Aorta (tissue), 5 donors: Measurements from ENCODE around the gene EDIL3. TPM values are rescaled to one million over a fixed set of nuclear protein-coding genes. Genes with fewer than 3 reads are reported as not detected.
"Not testable (repeated sequence)": the region's sequence is repeated elsewhere in the genome, so short reads cannot be mapped to it uniquely, and the experiment has no call there.

Source experiments
- ATAC-seq: fragments of 200-7000 bp; cut with Tn5 transposase; one replicate; pipeline ENCODE4 v1.9.1; 2022; ENCODE audit warnings: moderate library complexity; ENCODE audit not compliant: low FRiP score
- DNase-seq, 2 donors: peaks; one replicate each; pipeline ENCODE4 v3.0.0-alpha.2; 2020
- H3K27ac ChIP-seq, 2 donors: one replicate each; pipeline ENCODE4 v1.5.1; 2013; ENCODE audit warnings: low read length in 2 of 2, mild to moderate bottlenecking in 2 of 2, moderate library complexity in 2 of 2, control low read depth in 1 of 2, inconsistent platforms in 1 of 2, low read depth in 1 of 2
- H3K27me3 ChIP-seq, 2 donors: one replicate each; pipeline ENCODE4 v1.6.1; 2013; ENCODE audit warnings: control low read depth in 1 of 2, low read length in 1 of 2, mild to moderate bottlenecking in 1 of 2, moderate library complexity in 1 of 2; ENCODE audit not compliant: insufficient read depth in 2 of 2, control insufficient read depth in 1 of 2
- H3K36me3 ChIP-seq, 2 donors: one replicate each; pipeline ENCODE4 v1.6.1; 2013; ENCODE audit warnings: control low read depth in 1 of 2, low read length in 1 of 2, mild to moderate bottlenecking in 1 of 2; ENCODE audit not compliant: insufficient read depth in 2 of 2, control insufficient read depth in 1 of 2
- H3K4me1 ChIP-seq, 2 donors: one replicate each; pipeline ENCODE4 v1.6.1; 2013; ENCODE audit warnings: low read length in 2 of 2, control low read depth in 1 of 2, mild to moderate bottlenecking in 1 of 2, moderate library complexity in 1 of 2; ENCODE audit not compliant: insufficient read depth in 2 of 2, control insufficient read depth in 1 of 2
- H3K4me3 ChIP-seq, 2 donors: one replicate each; pipeline ENCODE4 v1.5.1; 2013; ENCODE audit warnings: low read length in 2 of 2, control low read depth in 1 of 2, mild to moderate bottlenecking in 1 of 2
- H3K9me3 ChIP-seq: one replicate; pipeline ENCODE4 v1.6.1; 2013; ENCODE audit warnings: mild to moderate bottlenecking, low read length; ENCODE audit not compliant: control insufficient read depth
- WGBS, 2 donors: extraction: QIAGEN DNeasy Blood & Tissue Kit; methylation state at CpG; one replicate each; pipeline ENCODE4 v1.1.7; 2013; 5-methylcytosine and 5-hydroxymethylcytosine counted together
- intact Hi-C, 2 donors: fragments of 100-400 bp; cut with DNase I; formaldehyde crosslinking; loops; one replicate each; pipeline versions ENCODE4 v1.14.2 to v1.15.0; 2022
- polyA plus RNA-seq, 2 donors: library from polyadenylated mRNA; stranded (reverse); fragments of 200-250 nt; gene quantifications; one replicate each; pipeline ENCODE4 v1.2.3, GENCODE V29; 2013
- total RNA-seq, 2 donors: library from RNA; stranded (reverse); fragmentation: NEBNext Ultra II Directional; extraction: Animal tissue kit (Norgen Biotek cat#: 25700); gene quantifications; one replicate each; pipeline ENCODE4 v1.2.1, GENCODE V29; 2021
- donor health status: healthy with polysubstance abuse.
- donor health status: Bipolar disorder and iron deficiency.
- donor health status: DM: no; HTN: no; CAD: no.
- donor health status: DM: no; HTN: no; CAD: no.
- donor health status: DM: yes; HTN: yes; CAD: no.

The EDIL3 gene
- total and polyA plus RNA-seq, 4 donors: 50.0 to 205 (median 122) TPM

- ATAC-seq: no peak
- no peak for DNase-seq
- H3K27ac ChIP-seq: no peak overlapping the region
- WGBS, 2 donors: 70 to 89% methylated on average over 1 of the region's 1 CpG
- H3K9me3 ChIP-seq: no peaks in the 10 kb centered on the region
- no peak overlapping the region for H3K4me3 ChIP-seq
- intact Hi-C loops: no loop called here
- no peaks in the 10 kb centered on the region for H3K36me3 ChIP-seq
- no peaks in the 10 kb centered on the region for H3K4me1 ChIP-seq
- no peaks in the 10 kb centered on the region for H3K27me3 ChIP-seq
Measured at GRCh38 chr5:84184857-84185256, 199.8 kb downstream of the EDIL3 start.

GRCh38 chr5:84181093-84181492 is 203.6 kb downstream of the EDIL3 start:
- intact Hi-C loops: no loop called here
- no peaks in the 10 kb centered on the region for H3K27me3 ChIP-seq
- ATAC-seq (peak; percentile 33), DNase-seq (no peak)
- H3K4me1 ChIP-seq: no peaks in the 10 kb centered on the region
- 33 to 57% methylated on average over 3 of the region's 3 CpGs for WGBS, 2 donors
- no peak overlapping the region for H3K27ac ChIP-seq
- H3K9me3 ChIP-seq: no peaks in the 10 kb centered on the region
- H3K4me3 ChIP-seq: no peak overlapping the region
- H3K36me3 ChIP-seq: peaks cover 0 to 2% of the 10 kb centered on the region in 2 donors

GRCh38 chr5:84168841-84169240 is 215.8 kb downstream of the EDIL3 start:
- Histone ChIP-seq H3K27ac (no peak overlapping the region), H3K9me3 (no peaks in the 10 kb centered on the region), H3K4me1 (no peaks in the 10 kb centered on the region), H3K36me3 (no peaks in the 10 kb centered on the region), H3K4me3 (no peak overlapping the region), H3K27me3 (no peaks in the 10 kb centered on the region)
- intact Hi-C loops: no loop called here
- no peak for ATAC-seq
- 89 to 91% methylated on average over 2 of the region's 2 CpGs for WGBS, 2 donors
- no peak for DNase-seq

- DNase-seq (no peak), ATAC-seq (no peak)
- WGBS, 2 donors: 74 to 85% methylated on average over 1 of the region's 1 CpG
- Histone ChIP-seq H3K9me3 (no peaks in the 10 kb centered on the region), H3K4me3 (no peak overlapping the region), H3K27ac (no peak overlapping the region), H3K4me1 (no peaks in the 10 kb centered on the region), H3K36me3 (no peaks in the 10 kb centered on the region), H3K27me3 (no peaks in the 10 kb centered on the region)
- intact Hi-C loops: no loop called here
Measured at GRCh38 chr5:84163671-84164070, 221.0 kb downstream of the EDIL3 start.

GRCh38 chr5:84162695-84163094 is 222.0 kb downstream of the EDIL3 start:
- intact Hi-C loops: no loop called here
- WGBS, 2 donors: 23 to 45% methylated on average over 1 of the region's 1 CpG

GRCh38 chr5:84160650-84161049 is 224.0 kb downstream of the EDIL3 start:
- H3K4me3 ChIP-seq, DNase-seq, H3K27ac ChIP-seq, H3K4me1 ChIP-seq, intact Hi-C loops, ATAC-seq, H3K9me3 ChIP-seq, H3K27me3 ChIP-seq, H3K36me3 ChIP-seq: not testable (repeated sequence)

More at GRCh38 chr5:84162695-84163094, 222.0 kb downstream of the EDIL3 start:
- H3K27ac ChIP-seq: no peak overlapping the region
- H3K9me3 ChIP-seq: no peaks in the 10 kb centered on the region
- H3K4me3 ChIP-seq: no peak overlapping the region
- H3K36me3 ChIP-seq: no peaks in the 10 kb centered on the region
- no peaks in the 10 kb centered on the region for H3K4me1 ChIP-seq
- no peaks in the 10 kb centered on the region for H3K27me3 ChIP-seq
- no peak for ATAC-seq
- DNase-seq: no peak

- intact Hi-C loops: no loop called here
- DNase-seq (no peak), ATAC-seq (no peak)
- H3K9me3 ChIP-seq: no peaks in the 10 kb centered on the region
- no peaks in the 10 kb centered on the region for H3K36me3 ChIP-seq
- no peak overlapping the region for H3K4me3 ChIP-seq
- H3K4me1 ChIP-seq: no peaks in the 10 kb centered on the region
- 83 to 92% methylated on average over 3 of the region's 3 CpGs for WGBS, 2 donors
- no peaks in the 10 kb centered on the region for H3K27me3 ChIP-seq
- no peak overlapping the region for H3K27ac ChIP-seq
Measured at GRCh38 chr5:84149094-84149493, 235.6 kb downstream of the EDIL3 start.

- Histone ChIP-seq H3K4me3 (no peak overlapping the region), H3K36me3 (no peaks in the 10 kb centered on the region), H3K9me3 (no peaks in the 10 kb centered on the region), H3K27me3 (no peaks in the 10 kb centered on the region), H3K27ac (no peak overlapping the region), H3K4me1 (no peaks in the 10 kb centered on the region)
- DNase-seq (no peak), ATAC-seq (no peak)
- 54 to 68% methylated on average over 2 of the region's 2 CpGs for WGBS, 2 donors
- intact Hi-C loops: no loop called here
Measured at GRCh38 chr5:84148651-84149050, 236.0 kb downstream of the EDIL3 start.

GRCh38 chr5:84137541-84137940 is 247.1 kb downstream of the EDIL3 start:
- DNase-seq (no peak), ATAC-seq (no peak)
- Histone ChIP-seq H3K4me1 (no peaks in the 10 kb centered on the region), H3K36me3 (no peaks in the 10 kb centered on the region), H3K9me3 (no peaks in the 10 kb centered on the region), H3K27me3 (no peaks in the 10 kb centered on the region), H3K4me3 (no peak overlapping the region), H3K27ac (no peak overlapping the region)
- intact Hi-C loops: no loop called here
- 90 to 94% methylated on average over 5 of the region's 5 CpGs for WGBS, 2 donors
